HCT116 (cell line): ENCODE measurements around the gene IL22RA2. TPM values are rescaled to one million over a fixed set of nuclear protein-coding genes. Genes with fewer than 3 reads are reported as not detected.

Source experiments
- ATAC-seq: fragments of 200-7000 bp; cut with Tn5 transposase; 2 replicates; pipeline ENCODE4 v1.9.1; 2020; ENCODE audit warnings: mild to moderate bottlenecking, moderate library complexity
- BruUV-seq: library from RNA; stranded (reverse); fragments of 400-500 nt; replicated peaks from 2 replicates; lab custom pipeline; 2021; lab: Mats Ljungman, UMichigan
- CTCF ChIA-PET: fragments of 300-600 bp; sonication (Branson Sonifier 250); formaldehyde crosslinking; loops from one replicate; lab custom pipeline; 2021; ENCODE audit warnings: antibody characterized with exemption; lab: Charles Lee
- POLR2A ChIA-PET: fragments of 300-600, 350-600 bp; sonication (Branson Sonifier 250); formaldehyde crosslinking; loops from one replicate; lab custom pipeline; 2021; ENCODE audit warnings: antibody characterized with exemption; lab: Charles Lee
- RAD21 ChIA-PET, 2 experiments: fragments of 300-600 bp; sonication (Branson Sonifier 250); formaldehyde crosslinking; loops; one replicate each; lab custom pipeline; 2023; ENCODE audit warnings: low total read pairs in 2 of 2; ENCODE audit not compliant: uncharacterized antibody in 2 of 2, unreplicated experiment in 2 of 2, low non-redundant PET in 1 of 2; lab: Charles Lee
- DNase-seq: peaks from one replicate; pipeline ENCODE4 v3.0.0-alpha.2; 2010; ENCODE audit warnings: low read depth, low spot score
- H2AFZ ChIP-seq: fragments of 200-600 bp; shearing (Covaris generic), sonication (generic); 2 replicates; pipeline ENCODE4 v1.6.1; 2017; ENCODE audit warnings: low read depth, mixed run types, mixed read lengths, antibody characterized with exemption, low read length; ENCODE audit not compliant: poor library complexity, severe bottlenecking
- H3K27ac ChIP-seq: 2 replicates; pipeline ENCODE4 v1.5.1; 2012; ENCODE audit warnings: low read depth, low read length
- H3K27me3 ChIP-seq: fragments of 200-600 bp; sonication (generic); 2 replicates; pipeline ENCODE4 v1.6.1; 2016; ENCODE audit warnings: mixed run types, low read length, mixed read lengths; ENCODE audit not compliant: insufficient read depth
- H3K36me3 ChIP-seq, 2 experiments: fragments of 200-500 bp in 1 of 2; fragments of 200-600 bp in 1 of 2; sonication (Bioruptor generic) in 1 of 2; sonication (generic) in 1 of 2; 2 replicates each; pipeline versions ENCODE4 v1.5.1 to v1.6.1; 2014 to 2016; ENCODE audit warnings: low read length in 2 of 2, inconsistent platforms in 1 of 2, mixed read lengths in 1 of 2, mixed run types in 1 of 2; ENCODE audit not compliant: insufficient read depth in 2 of 2, control insufficient read depth in 1 of 2
- H3K4me1 ChIP-seq, 2 experiments: fragments of 200-600 bp in 1 of 2; sonication (generic) in 1 of 2; 2 replicates each; pipeline versions ENCODE4 v1.5.1 to v1.6.1; 2012 to 2017; ENCODE audit warnings: low read length in 2 of 2, inconsistent platforms in 1 of 2, mild to moderate bottlenecking in 1 of 2, mixed read lengths in 1 of 2, mixed run types in 1 of 2, moderate library complexity in 1 of 2; ENCODE audit not compliant: insufficient read depth in 2 of 2, control insufficient read depth in 1 of 2
- H3K4me2 ChIP-seq: fragments of 200-600 bp; sonication (generic); 2 replicates; pipeline ENCODE4 v1.6.1; 2017; ENCODE audit warnings: mixed run types, low read length, mixed read lengths
- H3K4me3 ChIP-seq, 2 experiments: fragments of 200-600 bp in 1 of 2; sonication (generic) in 1 of 2; replicated peaks in 1 of 2; 2 replicates each; pipeline ENCODE4 v1.5.1; 2011 to 2016; ENCODE audit warnings: low read length in 2 of 2, control low read depth in 1 of 2, low read depth in 1 of 2, mild to moderate bottlenecking in 1 of 2, mixed read lengths in 1 of 2, mixed run types in 1 of 2
- H3K79me2 ChIP-seq: fragments of 200-600 bp; sonication (generic); 2 replicates; pipeline ENCODE4 v1.6.1; 2017; ENCODE audit warnings: mild to moderate bottlenecking, mixed run types, low read length, moderate library complexity, mixed read lengths; ENCODE audit not compliant: insufficient read depth
- H3K9ac ChIP-seq: fragments of 200-600 bp; sonication (generic); 2 replicates; pipeline ENCODE4 v1.6.1; 2016; ENCODE audit warnings: low read length, mixed read lengths
- H3K9me2 ChIP-seq: fragments of 200-600 bp; sonication (generic), shearing (Covaris generic); 2 replicates; pipeline ENCODE4 v1.6.1; 2017; ENCODE audit warnings: mixed run types, mild to moderate bottlenecking, moderate library complexity; ENCODE audit not compliant: insufficient read depth
- H3K9me3 ChIP-seq, 2 experiments: fragments of 200-500 bp in 1 of 2; fragments of 200-600 bp in 1 of 2; sonication (Bioruptor generic) in 1 of 2; sonication (generic) in 1 of 2; 2 replicates each; pipeline ENCODE4 v1.6.1; 2014 to 2017; ENCODE audit warnings: low read length in 2 of 2, mixed read lengths in 2 of 2, inconsistent platforms in 1 of 2, low read depth in 1 of 2, mild to moderate bottlenecking in 1 of 2, mixed run types in 1 of 2, moderate library complexity in 1 of 2; ENCODE audit not compliant: control insufficient read depth in 1 of 2, insufficient read depth in 1 of 2
- H4K20me1 ChIP-seq: fragments of 200-600 bp; sonication (generic), shearing (Covaris generic); 2 replicates; pipeline ENCODE4 v1.6.1; 2017; ENCODE audit warnings: mixed run types, mild to moderate bottlenecking, moderate library complexity; ENCODE audit not compliant: insufficient read depth
- ATF3 ChIP-seq: IDR thresholded peaks from 2 replicates; pipeline ENCODE4 v1.6.1; 2012
- CBX3 ChIP-seq: IDR thresholded peaks from 2 replicates; pipeline ENCODE4 v1.6.1; 2012; ENCODE audit warnings: low read depth
- CTCF ChIP-seq, 3 experiments: fragments of 200-600 bp in 1 of 3; sonication (generic) in 1 of 3; IDR thresholded peaks in 2 of 3; conservative IDR thresholded peaks in 1 of 3; 2 replicates each; pipeline ENCODE4 v1.5.1; 2012 to 2017; ENCODE audit warnings: low read depth in 2 of 3, low read length in 2 of 3, antibody characterized with exemption in 1 of 3, borderline replicate concordance in 1 of 3, control low read depth in 1 of 3, mild to moderate bottlenecking in 1 of 3, mixed read lengths in 1 of 3, mixed run types in 1 of 3, moderate library complexity in 1 of 3; ENCODE audit not compliant: insufficient read depth in 1 of 3
- ELF1 ChIP-seq: IDR thresholded peaks from 2 replicates; pipeline ENCODE4 v1.6.1; 2012; ENCODE audit warnings: low read depth, borderline replicate concordance
- EZH2 ChIP-seq: fragments of 200-600 bp; sonication (generic); IDR thresholded peaks from 2 replicates; pipeline ENCODE4 v1.6.1; 2017; ENCODE audit warnings: antibody characterized with exemption, mixed run types
- EZH2phosphoT487 ChIP-seq: fragments of 200-600 bp; IDR thresholded peaks from 2 replicates; pipeline ENCODE4 v1.6.1; 2018; ENCODE audit warnings: antibody characterized with exemption, borderline replicate concordance
- MAX ChIP-seq: IDR thresholded peaks from 2 replicates; pipeline ENCODE4 v1.6.1; 2012
- POLR2A ChIP-seq: IDR thresholded peaks from 2 replicates; pipeline ENCODE4 v1.7.0; 2011; ENCODE audit warnings: borderline replicate concordance; ENCODE audit not compliant: insufficient read depth, insufficient read length; ENCODE audit errors: extremely low read depth
- POLR2AphosphoS5 ChIP-seq: IDR thresholded peaks from 2 replicates; pipeline ENCODE4 v1.6.1; 2011; ENCODE audit warnings: mild to moderate bottlenecking, low read depth, low read length, moderate library complexity
- REST ChIP-seq: IDR thresholded peaks from 2 replicates; pipeline ENCODE4 v1.6.1; 2012; ENCODE audit warnings: low read depth
- SIN3A ChIP-seq: IDR thresholded peaks from 2 replicates; pipeline ENCODE4 v1.6.1; 2012; ENCODE audit warnings: low read depth
- SP1 ChIP-seq: IDR thresholded peaks from 2 replicates; pipeline ENCODE4 v1.6.1; 2012; ENCODE audit warnings: low read depth
- SRF ChIP-seq: IDR thresholded peaks from 2 replicates; pipeline ENCODE4 v1.6.1; 2012; ENCODE audit warnings: low read depth
- TCF7L2 ChIP-seq: IDR thresholded peaks from 2 replicates; pipeline ENCODE4 v1.7.0; 2011; ENCODE audit warnings: borderline replicate concordance, inconsistent platforms; ENCODE audit not compliant: insufficient read depth, insufficient read length; ENCODE audit errors: extremely low read depth
- YY1 ChIP-seq: IDR thresholded peaks from 2 replicates; pipeline ENCODE4 v1.6.1; 2011; ENCODE audit warnings: low read length, low read depth, moderate library complexity, mild to moderate bottlenecking; ENCODE audit not compliant: insufficient replicate concordance; ENCODE audit errors: extremely low read depth
- ZBTB33 ChIP-seq: IDR thresholded peaks from 2 replicates; pipeline ENCODE4 v1.6.1; 2011; ENCODE audit warnings: mild to moderate bottlenecking, low read length, moderate library complexity; ENCODE audit not compliant: insufficient replicate concordance; ENCODE audit errors: extremely low read depth
- ZFX ChIP-seq: fragments of 450-650 bp; IDR thresholded peaks from 2 replicates; pipeline ENCODE4 v1.6.1; 2017
- ZNF274 ChIP-seq: fragments of 200-500 bp; sonication (Bioruptor generic); IDR thresholded peaks from 2 replicates; pipeline ENCODE4 v1.6.1; 2014; ENCODE audit warnings: mild to moderate bottlenecking, low read depth, low read length, inconsistent platforms
- intact Hi-C: fragments of 100-400 bp; cut with micrococcal nuclease; formaldehyde crosslinking; loops from 2 replicates; pipeline ENCODE4 v1.10.0; 2022
- total RNA-seq: library from RNA; stranded (reverse); gene quantifications from one replicate; pipeline ENCODE4 v1.2.1, GENCODE V29; 2021; ENCODE audit not compliant: unreplicated experiment

IL22RA2 gene
- total RNA-seq, 1 experiment from 2014 or later, result not detected

GRCh38 chr6:137208279-137208678 lies 34.8 kb upstream of the IL22RA2 start:
- Histone ChIP-seq H3K9me2 (no peaks in the 10 kb centered on the region), H3K27me3 (no peaks in the 10 kb centered on the region), H4K20me1 (no peaks in the 10 kb centered on the region), H3K4me1 (no peaks in the 10 kb centered on the region), H3K4me3 (no peak overlapping the region), H3K36me3 (peaks cover 3 to 12% of the 10 kb centered on the region in 2 experiments; a peak in 3 of 4 replicates), H3K27ac (no peak overlapping the region), H3K9me3 (no peaks in the 10 kb centered on the region), H3K4me2 (no peak overlapping the region), H3K9ac (no peak overlapping the region), H3K79me2 (peaks cover 40% of the 10 kb centered on the region), H2AFZ (no peak overlapping the region)
- CTCF ChIA-PET, result no interaction called here
- BruUV-seq, result no TSS peak
- DNase-seq (no peak), ATAC-seq (no peak)
- intact Hi-C loops, result no loop called here
- RAD21 ChIA-PET, result no interaction called here
- no peak for TF ChIP-seq MAX
- TF ChIP-seq ATF3, result no peak
- TF ChIP-seq POLR2A, result no peak
- no peak for TF ChIP-seq CBX3
- TF ChIP-seq YY1, result no peak
- no peak for TF ChIP-seq SRF
- no peak for TF ChIP-seq TCF7L2
- TF ChIP-seq EZH2, result no peak
- TF ChIP-seq SP1, result no peak
- TF ChIP-seq EZH2phosphoT487, result no peak
- no peak for TF ChIP-seq CTCF (IDR thresholded peaks at IDR 0.05 in 2 of 3, conservative IDR thresholded peaks at IDR 0.05 in 1 of 3; ENCODE audit: borderline replicate concordance in 1 of 3, insufficient read depth in 1 of 3, low read depth in 2 of 3, low read length in 2 of 3)
- TF ChIP-seq SIN3A, result no peak
- TF ChIP-seq ZNF274, result no peak
- TF ChIP-seq ELF1, result no peak
- no peak for TF ChIP-seq POLR2AphosphoS5
- no peak for TF ChIP-seq REST
- TF ChIP-seq ZFX, result no peak
- no peak for TF ChIP-seq ZBTB33
- POLR2A ChIA-PET, result no interaction called here
